ENCODE measurements around the gene OR2Y1. TPM values are rescaled to one million over a fixed set of nuclear protein-coding genes. Genes with fewer than 3 reads are reported as not detected.

Gene OR2Y1
- polyA plus RNA-seq, 1 donor (not counting 4 experiments of a cell fraction or from before 2014, with no cell fraction given) = not detected

GRCh38 chr5:180717989-180718388 is 21.9 kb downstream of the OR2Y1 start:
- Histone ChIP-seq H3K4me2 (ENCODE audit: control insufficient read depth, extremely low read depth, insufficient read depth, low read depth, low read length) (no peak overlapping the region), H3K27ac (ENCODE audit: control insufficient read depth, insufficient read depth, low read length) (no peak overlapping the region), H3K27me3 (ENCODE audit: control insufficient read depth, extremely low read depth, insufficient read depth, low read length) (no peaks in the 10 kb centered on the region), H3K9me1 (ENCODE audit: control insufficient read depth, extremely low read depth, insufficient read depth, low read length) (no peaks in the 10 kb centered on the region), H3K4me3 (ENCODE audit: control insufficient read depth in 2 of 3, extremely low read depth in 1 of 3, insufficient read depth in 2 of 3, low read depth in 1 of 3, low read length in 3 of 3) (no peak overlapping the region), H3K79me2 (ENCODE audit: control insufficient read depth, insufficient read depth, low read length) (no peaks in the 10 kb centered on the region), H3K36me3 (ENCODE audit: control insufficient read depth in 2 of 2, extremely low read depth in 1 of 2, insufficient read depth in 2 of 2, low read length in 2 of 2) (no peaks in the 10 kb centered on the region), H4K20me1 (ENCODE audit: control insufficient read depth, extremely low read depth, insufficient read depth, low read length) (no peaks in the 10 kb centered on the region), H3K9me3 (ENCODE audit: control insufficient read depth, low read depth, low read length) (no peaks in the 10 kb centered on the region), H2AFZ (ENCODE audit: control insufficient read depth, low read length) (no peak overlapping the region), H3K4me1 (ENCODE audit: control insufficient read depth, extremely low read depth, insufficient read depth, low read length) (no peaks in the 10 kb centered on the region), H3K9ac (ENCODE audit: control insufficient read depth, extremely low read depth, insufficient read depth, low read length) (no peak overlapping the region)
- FAIRE-seq (no peak), DNase-seq (ENCODE audit: low read depth, low spot score) (no peak)
- dilution Hi-C loops (cut with MboI; ENCODE audit: extremely low pct_ligation_motif_present, low sequenced_read_pairs) = no loop called here
- TF ChIP-seq CTCF (optimal IDR thresholded peaks at IDR 0.05 in 1 of 3, IDR thresholded peaks at IDR 0.05 in 1 of 3, conservative IDR thresholded peaks at IDR 0.05 in 1 of 3; ENCODE audit: extremely low read depth in 1 of 3, insufficient read depth in 2 of 3, low read length in 3 of 3) (no peak), EZH2 (IDR thresholded peaks at IDR 0.05; ENCODE audit: low read length) (no peak)

GRCh38 chr5:180704362-180704761 is 35.5 kb downstream of the OR2Y1 start:
- DNase-seq (ENCODE audit: low read depth, low spot score) = no peak
- Histone ChIP-seq H3K79me2 (ENCODE audit: control insufficient read depth, insufficient read depth, low read length) (no peaks in the 10 kb centered on the region), H3K27me3 (ENCODE audit: control insufficient read depth, extremely low read depth, insufficient read depth, low read length) (no peaks in the 10 kb centered on the region), H3K9me3 (ENCODE audit: control insufficient read depth, low read depth, low read length) (no peaks in the 10 kb centered on the region), H3K4me2 (ENCODE audit: control insufficient read depth, extremely low read depth, insufficient read depth, low read depth, low read length) (no peak overlapping the region), H4K20me1 (ENCODE audit: control insufficient read depth, extremely low read depth, insufficient read depth, low read length) (no peaks in the 10 kb centered on the region), H3K9me1 (ENCODE audit: control insufficient read depth, extremely low read depth, insufficient read depth, low read length) (no peaks in the 10 kb centered on the region), H3K9ac (ENCODE audit: control insufficient read depth, extremely low read depth, insufficient read depth, low read length) (no peak overlapping the region), H2AFZ (ENCODE audit: control insufficient read depth, low read length) (no peak overlapping the region), H3K27ac (ENCODE audit: control insufficient read depth, insufficient read depth, low read length) (no peak overlapping the region), H3K36me3 (ENCODE audit: control insufficient read depth in 2 of 2, extremely low read depth in 1 of 2, insufficient read depth in 2 of 2, low read length in 2 of 2) (no peaks in the 10 kb centered on the region), H3K4me1 (ENCODE audit: control insufficient read depth, extremely low read depth, insufficient read depth, low read length) (no peaks in the 10 kb centered on the region), H3K4me3 (ENCODE audit: control insufficient read depth in 2 of 3, extremely low read depth in 1 of 3, insufficient read depth in 2 of 3, low read depth in 1 of 3, low read length in 3 of 3) (no peak overlapping the region)
- no peak for FAIRE-seq
- TF ChIP-seq EZH2 (IDR thresholded peaks at IDR 0.05; ENCODE audit: low read length) = no peak
- TF ChIP-seq CTCF (optimal IDR thresholded peaks at IDR 0.05 in 1 of 3, IDR thresholded peaks at IDR 0.05 in 1 of 3, conservative IDR thresholded peaks at IDR 0.05 in 1 of 3; ENCODE audit: extremely low read depth in 1 of 3, insufficient read depth in 2 of 3, low read length in 3 of 3) = no peak
- dilution Hi-C loops (cut with MboI; ENCODE audit: extremely low pct_ligation_motif_present, low sequenced_read_pairs) = no loop called here

All from keratinocyte (primary cell).